ENCODE measurements around the gene LCE2D. TPM values are rescaled to one million over a fixed set of nuclear protein-coding genes. Genes with fewer than 3 reads are reported as not detected.

Gene LCE2D
- total RNA-seq, 1 experiment from 2014 or later, result not detected

GRCh38 chr1:152621993-152622392 lies 41.2 kb upstream of the LCE2D start:
- no peak overlapping the region for H3K4me3 ChIP-seq (ENCODE audit: low read depth in 2 of 2, low read length in 2 of 2)
- DNase-seq (ENCODE audit: low read depth, low spot score), result no peak
- intact Hi-C loops (cut with micrococcal nuclease; ENCODE audit: unreplicated experiment) (no loop called here), in situ Hi-C loops (cut with HindIII; ENCODE audit: low pct_unique_long_range_greater_than_20kb, low sequenced_read_pairs) (no loop called here)
- no TSS peak for BruUV-seq (replicated peaks)
- no peaks in the 10 kb centered on the region for H3K4me1 ChIP-seq (ENCODE audit: control insufficient read depth, insufficient read depth, low read length)
- TF ChIP-seq CTCF (IDR thresholded peaks at IDR 0.05) (no peak), POLR2AphosphoS5 (IDR thresholded peaks at IDR 0.05; ENCODE audit: low read depth, low read length) (no peak), REST (IDR thresholded peaks at IDR 0.05; ENCODE audit: insufficient read depth in 1 of 2, low read depth in 2 of 2, low read length in 1 of 2) (no peak), TCF7L2 (IDR thresholded peaks at IDR 0.05; ENCODE audit: low read depth, low read length) (no peak), SIN3A (IDR thresholded peaks at IDR 0.05; ENCODE audit: borderline replicate concordance, insufficient read depth, low read depth, low read length) (no peak)
- no peaks in the 10 kb centered on the region for H3K36me3 ChIP-seq (ENCODE audit: control insufficient read depth, insufficient read depth, low read length)
- H3K27ac ChIP-seq (ENCODE audit: low read length), result no peak overlapping the region
- no peak for ATAC-seq
- POLR2A ChIA-PET, result interaction anchor here (0.7 kb wide), 1 partner anchor 10 kb away, joined by 3 read pairs; no protein-coding TSS in a partner anchor
- CTCF ChIA-PET, result no interaction called here
- no peaks in the 10 kb centered on the region for H3K9me3 ChIP-seq (ENCODE audit: control insufficient read depth, insufficient read depth, low read depth, low read length)
- H3K27me3 ChIP-seq (ENCODE audit: control insufficient read depth, insufficient read depth, low read length), result no peaks in the 10 kb centered on the region

- peak; percentile 56 for ATAC-seq
- Histone ChIP-seq H3K4me1 (ENCODE audit: control insufficient read depth, insufficient read depth, low read length) (no peaks in the 10 kb centered on the region), H3K27ac (ENCODE audit: low read length) (no peak within 1 kb of the TSS), H3K4me3 (ENCODE audit: low read depth in 2 of 2, low read length in 2 of 2) (no peak within 1 kb of the TSS), H3K9me3 (ENCODE audit: control insufficient read depth, insufficient read depth, low read depth, low read length) (no peaks in the 10 kb centered on the region), H3K27me3 (ENCODE audit: control insufficient read depth, insufficient read depth, low read length) (no peaks in the 10 kb centered on the region), H3K36me3 (ENCODE audit: control insufficient read depth, insufficient read depth, low read length) (no peaks in the 10 kb centered on the region)
- no peak for DNase-seq (ENCODE audit: low read depth, low spot score)
- in situ Hi-C loops (cut with HindIII; ENCODE audit: low pct_unique_long_range_greater_than_20kb, low sequenced_read_pairs), result no loop called here
- no TSS peak for BruUV-seq (replicated peaks)
- intact Hi-C loops (cut with micrococcal nuclease; ENCODE audit: unreplicated experiment), result no loop called here
- TF ChIP-seq CTCF (IDR thresholded peaks at IDR 0.05) (no peak), TCF7L2 (IDR thresholded peaks at IDR 0.05; ENCODE audit: low read depth, low read length) (no peak), POLR2AphosphoS5 (IDR thresholded peaks at IDR 0.05; ENCODE audit: low read depth, low read length) (no peak), SIN3A (IDR thresholded peaks at IDR 0.05; ENCODE audit: borderline replicate concordance, insufficient read depth, low read depth, low read length) (no peak), REST (IDR thresholded peaks at IDR 0.05; ENCODE audit: insufficient read depth in 1 of 2, low read depth in 2 of 2, low read length in 1 of 2) (no peak)
- POLR2A ChIA-PET, result interaction anchor here (0.7 kb wide), 1 partner anchor 10 kb away, joined by 3 read pairs; no protein-coding TSS in a partner anchor
- CTCF ChIA-PET, result no interaction called here
Observed at GRCh38 chr1:152622803-152623202, 40.4 kb upstream of the LCE2D start, which contains the start of gene LCE3A. Gene LCE3A (minus strand): TSS chr1:152623103. CDS start chr1:152623103, 0 bp downstream.
